Thyroid gland (tissue), 4 donors: Measurements from ENCODE around the gene PKP3.

Experiments used
- CTCF ChIP-seq, 6 experiments: fragments of 200-600 bp in 3 of 6; fragments of 450-650 bp in 3 of 6; sonication (generic) in 3 of 6; IDR thresholded peaks; one replicate each; pipeline ENCODE4 v1.5.1; 2016 to 2019; ENCODE audit warnings: antibody characterized with exemption in 6 of 6, mild to moderate bottlenecking in 2 of 6, inconsistent platforms in 1 of 6, moderate library complexity in 1 of 6
- POLR2A ChIP-seq, 2 donors: fragments of 450-650 bp; IDR thresholded peaks; one replicate each; pipeline ENCODE4 v1.6.1; 2017; ENCODE audit warnings: antibody characterized with exemption in 2 of 2, mild to moderate bottlenecking in 2 of 2, moderate library complexity in 1 of 2

- no peak for TF ChIP-seq CTCF (IDR thresholded peaks at IDR 0.05)
- TF ChIP-seq POLR2A (IDR thresholded peaks at IDR 0.05): no peak
Measured at GRCh38 chr11:442611-443081, 48.6 kb downstream of the PKP3 start.
